HG03342 (cell line): ENCODE results near the gene MICALL2.
"Not testable (repeated sequence)": the region's sequence is repeated elsewhere in the genome, so short reads cannot be mapped to it uniquely, and the experiment has no call there.

Source experiments
- ATAC-seq: cut with Tn5 transposase; IDR thresholded peaks from one replicate; pipeline ENCODE4 v1.9.1; 2021; ENCODE audit warnings: mild to moderate bottlenecking, moderate library complexity; ENCODE audit not compliant: unreplicated experiment

The MICALL2 gene

DNA sequence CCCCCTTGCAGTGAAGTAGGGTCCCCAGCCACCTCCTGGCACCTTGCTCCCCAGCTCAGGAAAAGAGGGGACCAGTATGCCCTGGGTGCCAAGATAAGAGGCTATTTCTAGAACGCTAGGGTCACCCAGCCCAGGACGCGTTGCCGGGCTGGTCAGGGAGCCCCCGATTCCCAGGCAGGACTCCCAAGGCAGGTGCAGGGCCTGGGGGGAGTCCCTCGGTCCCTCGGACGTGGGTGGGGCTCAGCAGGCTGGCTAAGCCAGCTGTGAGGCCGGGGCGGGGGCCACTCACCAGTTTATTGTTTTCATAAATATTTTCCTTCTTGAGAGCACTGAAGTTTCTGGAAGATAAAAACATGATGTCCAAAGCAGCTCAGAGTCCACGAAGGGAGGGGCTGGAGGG lies 9.3 kb downstream of the MICALL2 start:
- ATAC-seq = no peak

DNA sequence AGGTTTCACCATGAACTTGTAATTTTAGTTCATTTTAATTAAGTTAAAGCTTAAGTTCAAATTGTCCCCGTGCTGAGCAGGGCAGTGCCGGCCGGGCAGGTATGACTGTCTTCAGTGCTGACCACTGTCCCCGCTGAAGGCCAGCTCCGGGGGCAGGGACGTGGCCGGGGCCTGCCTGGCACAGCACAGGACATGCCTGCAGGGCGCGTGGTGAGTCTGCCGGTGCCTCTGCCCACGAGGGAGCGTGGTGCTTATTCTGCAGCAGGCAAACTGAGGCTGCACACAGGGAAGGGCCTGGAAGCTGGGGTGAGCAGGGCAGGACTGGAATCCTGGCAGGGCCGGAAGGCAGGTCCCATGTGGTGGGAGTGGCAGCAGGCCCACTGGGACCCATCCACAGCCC lies 9.8 kb downstream of the MICALL2 start:
- ATAC-seq = no peak

GRCh38 chr7:1448958-1449357 lies 10.3 kb downstream of the MICALL2 start:
- no peak for ATAC-seq

DNA sequence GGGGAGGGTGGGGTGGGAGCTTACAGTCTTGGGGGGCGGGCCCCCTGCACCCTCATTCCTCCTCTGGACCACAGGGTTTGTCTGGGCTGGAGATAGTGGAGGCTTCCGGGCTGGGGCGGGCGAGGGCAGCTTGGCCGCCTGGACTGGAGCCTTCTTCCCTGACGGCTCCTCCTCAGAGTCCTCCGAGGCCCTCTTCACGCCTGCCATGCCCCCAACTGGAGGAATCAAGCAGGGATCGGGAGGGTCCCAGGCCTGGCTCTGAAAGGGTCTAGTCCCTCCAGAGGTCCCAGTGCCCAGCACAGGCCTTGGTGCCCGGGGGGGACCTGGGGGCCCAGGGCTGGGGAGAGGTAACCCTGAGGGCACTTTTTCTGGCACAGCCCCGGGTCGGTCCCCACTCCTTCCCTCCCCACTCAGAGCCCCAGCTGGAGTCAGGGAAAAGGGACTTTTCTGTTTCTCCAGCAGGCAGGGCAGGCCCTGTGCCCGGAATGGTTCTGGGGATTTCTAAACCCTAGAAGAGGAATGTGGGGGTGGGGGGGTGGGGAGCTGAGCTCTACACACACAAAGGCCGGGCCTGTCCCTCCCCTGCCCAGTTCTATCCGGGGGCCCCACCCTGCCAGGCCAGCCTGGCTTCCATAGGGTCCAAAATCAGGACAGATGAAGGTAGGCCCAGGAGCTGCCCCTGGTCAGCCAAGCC lies 11.6 kb downstream of the MICALL2 start:
- no peak for ATAC-seq

- no peak for ATAC-seq
These were observed 12.2 kb downstream of the MICALL2 start for GRCh38 chr7:1447112-1447511.

DNA sequence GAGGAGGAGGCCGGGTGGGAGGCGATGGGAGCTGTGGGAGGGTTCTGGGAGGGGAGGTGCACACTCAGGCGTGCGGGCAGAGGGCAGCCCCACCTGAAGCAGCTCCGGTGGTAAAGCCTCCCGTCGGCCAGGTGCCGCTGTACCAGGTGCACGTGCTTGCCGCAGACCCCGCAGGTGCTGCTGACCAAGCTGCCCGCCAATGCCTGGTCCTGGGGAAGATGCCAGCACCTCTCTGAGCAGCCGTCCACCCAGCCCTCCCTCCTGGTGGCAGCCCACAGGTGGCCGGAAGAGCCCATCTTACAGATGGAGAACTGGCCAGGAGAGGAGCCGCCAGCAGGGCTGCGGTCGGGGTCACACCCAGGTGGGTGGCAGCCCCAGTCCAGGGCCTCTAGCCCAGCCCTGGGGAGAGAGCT lies 12.6 kb downstream of the MICALL2 start:
- ATAC-seq = no peak

- not testable (repeated sequence) for ATAC-seq
These were observed 13.2 kb downstream of the MICALL2 start for GRCh38 chr7:1446026-1446425.

- ATAC-seq = no peak
These were observed 13.9 kb downstream of the MICALL2 start for GRCh38 chr7:1445341-1445740.

GRCh38 chr7:1444925-1445322 lies 14.3 kb downstream of the MICALL2 start:
- ATAC-seq = no peak

- no peak for ATAC-seq
These were observed 14.9 kb downstream of the MICALL2 start for GRCh38 chr7:1444214-1444924.

- not testable (repeated sequence) for ATAC-seq
These were observed 15.6 kb downstream of the MICALL2 start for GRCh38 chr7:1443587-1444200.

DNA sequence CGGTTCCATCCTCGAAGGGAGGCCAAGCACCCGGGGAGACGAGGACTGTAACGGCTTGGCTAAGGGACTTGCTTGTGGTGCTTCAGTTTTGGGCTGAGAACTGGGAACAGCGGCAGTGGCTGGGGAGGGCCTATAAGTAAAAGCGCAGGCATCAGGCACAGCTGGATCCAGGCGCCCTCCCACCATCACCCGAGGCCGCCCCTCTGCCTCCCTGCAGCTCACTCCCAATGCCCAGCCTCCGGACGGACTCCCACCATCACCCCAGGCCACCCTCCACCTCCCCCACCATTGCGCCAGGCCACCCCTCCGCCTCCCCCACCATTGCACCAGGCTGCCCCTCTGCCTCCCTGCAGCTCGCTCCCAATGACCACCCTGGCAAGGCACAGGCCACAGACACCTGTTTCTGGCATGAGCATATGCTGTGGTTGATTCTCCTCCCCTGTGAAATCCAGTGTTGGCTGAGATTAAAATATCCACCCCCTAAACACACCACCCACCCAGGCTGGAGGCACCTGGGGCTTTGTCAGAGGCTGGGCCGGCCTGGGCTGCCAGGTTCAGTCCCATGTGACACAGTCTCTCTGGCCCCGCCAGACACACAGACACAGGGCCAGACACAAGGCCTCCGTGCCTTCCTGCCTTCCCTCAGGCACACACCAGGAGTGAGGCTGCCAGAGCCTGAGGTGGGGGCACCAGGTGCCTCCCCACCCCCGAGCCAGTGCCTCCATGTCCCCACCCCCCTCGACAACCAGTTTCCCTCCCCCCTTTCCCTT lies 16.7 kb downstream of the MICALL2 start:
- ATAC-seq = no peak

GRCh38 chr7:1441615-1442354 lies 17.5 kb downstream of the MICALL2 start:
- ATAC-seq = no peak

DNA sequence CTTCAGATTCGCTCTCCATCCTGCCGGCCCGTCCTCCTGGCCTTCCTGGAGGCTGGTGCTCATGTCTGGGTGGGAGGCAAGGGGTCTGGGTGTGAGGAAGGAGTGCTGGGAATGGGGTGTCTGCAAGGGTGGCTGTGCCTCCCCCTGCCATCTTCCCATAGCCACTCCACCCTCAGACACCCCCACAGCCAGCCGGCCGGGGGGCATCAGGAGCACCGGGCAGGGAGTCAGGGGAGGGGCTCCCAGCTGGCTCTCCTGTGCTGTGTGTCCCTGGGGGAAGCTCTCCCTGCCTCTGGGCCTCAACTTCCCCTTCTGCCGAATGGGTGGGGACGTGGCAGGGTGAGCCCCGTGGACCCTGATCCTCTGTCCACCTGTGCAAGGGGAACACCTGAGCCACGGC lies 18.6 kb downstream of the MICALL2 start:
- ATAC-seq = no peak

DNA sequence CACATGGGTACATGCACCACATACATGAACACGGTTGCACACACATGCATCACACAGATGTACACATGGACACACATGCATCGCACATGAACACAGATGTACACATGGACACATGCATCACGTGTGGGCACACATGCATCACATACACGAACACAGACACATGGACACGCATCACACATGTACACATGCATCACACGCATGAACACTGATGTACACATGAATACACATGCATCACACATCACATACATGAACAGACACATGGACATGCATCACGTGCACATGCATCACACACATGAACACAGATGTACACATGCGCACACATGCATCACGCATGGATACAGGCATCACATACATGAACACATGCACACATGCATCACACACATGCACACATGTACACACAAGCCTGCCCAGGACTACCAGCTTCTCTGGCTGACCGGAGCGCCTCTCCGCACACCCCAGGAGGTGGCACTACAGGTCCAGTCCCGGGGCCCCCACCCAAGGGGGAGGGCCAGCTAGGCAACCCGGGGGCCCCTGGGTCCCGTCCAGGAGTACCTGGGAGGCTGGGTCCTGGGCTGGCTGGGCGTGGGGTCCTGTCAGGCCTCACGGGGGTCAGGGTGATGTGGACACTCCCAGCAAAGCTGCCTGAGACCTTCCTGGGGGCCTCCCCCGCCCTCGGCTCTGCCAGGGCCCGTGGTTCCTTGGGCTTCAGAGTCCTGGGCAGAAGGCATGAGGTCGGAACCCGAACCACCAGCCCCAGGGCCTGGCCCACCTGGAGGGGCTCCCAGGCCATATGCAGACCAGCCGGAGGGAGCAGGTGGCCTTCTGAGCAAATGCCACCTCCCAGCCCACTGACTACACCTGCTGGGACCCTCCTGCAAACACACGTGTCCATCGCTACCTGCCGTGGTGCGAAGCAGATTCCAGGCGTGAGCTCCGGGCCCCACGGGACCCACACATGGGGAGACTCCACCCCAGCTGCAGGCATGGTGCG lies 19.6 kb downstream of the MICALL2 start:
- no peak for ATAC-seq

- ATAC-seq = no peak
These were observed 20.4 kb downstream of the MICALL2 start for GRCh38 chr7:1438821-1439220.

DNA sequence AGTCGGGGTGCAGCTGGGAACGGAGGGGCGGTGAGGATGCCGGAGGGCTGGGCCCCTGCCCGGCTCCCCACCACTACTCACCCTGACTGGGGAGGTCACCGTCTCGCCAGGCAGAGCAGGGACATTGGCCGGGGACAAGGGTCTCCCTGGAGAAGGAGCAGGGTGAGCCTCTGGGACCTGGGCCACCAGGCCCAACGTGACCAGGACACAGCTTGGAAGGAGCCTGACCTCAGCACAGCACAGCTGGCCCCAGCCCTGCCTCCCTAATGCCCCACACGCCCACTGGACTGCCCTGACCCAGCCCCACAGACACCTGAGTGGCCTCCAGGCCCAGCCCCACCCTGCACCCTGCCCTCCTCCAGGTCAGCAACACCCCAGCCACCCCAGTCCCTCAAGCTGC lies 21.1 kb downstream of the MICALL2 start:
- no peak for ATAC-seq

DNA sequence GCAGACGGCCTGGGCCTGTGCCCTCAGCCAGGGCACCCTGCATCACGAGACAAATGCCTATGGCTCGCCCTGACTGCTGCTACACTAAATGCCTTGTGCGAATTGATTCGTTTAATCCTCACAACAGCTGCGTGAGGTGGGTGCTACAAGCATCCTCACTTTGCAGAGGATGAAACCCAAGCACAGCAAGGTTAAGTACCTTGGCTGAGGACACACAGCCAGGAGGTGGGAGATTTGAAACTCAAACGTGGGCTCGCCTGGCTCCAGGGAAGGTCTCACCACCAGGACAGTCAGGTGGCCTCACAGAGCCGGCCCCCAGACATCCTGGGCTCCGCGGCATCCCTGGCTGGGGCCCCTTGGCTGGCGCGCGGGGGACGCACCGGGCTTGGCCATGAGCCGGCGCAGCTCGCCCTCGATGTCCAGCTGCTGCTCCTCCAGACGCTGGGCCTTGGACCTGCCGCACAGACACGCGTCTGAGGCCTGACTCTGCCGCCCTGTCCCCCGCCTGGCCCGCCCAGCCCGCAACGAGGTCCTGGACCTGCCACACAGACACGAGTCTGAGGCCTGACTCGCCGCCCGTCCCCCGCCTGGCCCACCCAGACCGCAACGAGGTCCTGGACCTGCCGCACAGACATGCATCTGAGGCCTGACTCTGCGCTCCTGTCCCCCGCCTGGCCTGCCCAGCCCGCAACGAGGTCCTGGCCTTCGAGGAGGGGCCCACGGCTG lies 22.0 kb downstream of the MICALL2 start:
- no peak for ATAC-seq

- no peak for ATAC-seq
These were observed 22.7 kb downstream of the MICALL2 start for GRCh38 chr7:1436608-1437007.
